ENCODE results near the gene PROC. TPM values are rescaled to one million over a fixed set of nuclear protein-coding genes. Genes with fewer than 3 reads are reported as not detected.

Gene PROC
- total RNA-seq, 6 donors from 2014 or later = 0.55 to 0.79 (median 0.62) TPM; not detected in 2

DNA sequence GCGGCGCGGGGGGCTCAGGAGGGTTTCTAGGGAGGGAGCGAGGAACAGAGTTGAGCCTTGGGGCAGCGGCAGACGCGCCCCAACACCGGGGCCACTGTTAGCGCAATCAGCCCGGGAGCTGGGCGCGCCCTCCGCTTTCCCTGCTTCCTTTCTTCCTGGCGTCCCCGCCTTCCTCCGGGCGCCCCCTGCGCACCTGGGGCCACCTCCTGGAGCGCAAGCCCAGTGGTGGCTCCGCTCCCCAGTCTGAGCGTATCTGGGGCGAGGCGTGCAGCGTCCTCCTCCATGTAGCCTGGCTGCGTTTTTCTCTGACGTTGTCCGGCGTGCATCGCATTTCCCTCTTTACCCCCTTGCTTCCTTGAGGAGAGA is 5.2 kb downstream of the PROC start:
- H3K4me3 ChIP-seq = peak overlapping the region in 3 of 4 donors; percentile 26 to 43 (median 29)
- DNase-seq (peak in 1 of 2 donors; percentile 85), ATAC-seq (ENCODE audit: low FRiP score in 2 of 2) (peak in 1 of 2 donors; percentile 30)
- 3 to 7% methylated on average over 17 to 29 of the region's 29 CpGs for WGBS, 2 donors
- TF ChIP-seq POLR2A (IDR thresholded peaks at IDR 0.05) (no peak), POLR2AphosphoS5 (IDR thresholded peaks at IDR 0.05) (no peak)
- no peak overlapping the region for H3K27ac ChIP-seq
- no peaks in the 10 kb centered on the region for H3K36me3 ChIP-seq
- peaks cover 11 to 18% (median 14%) of the 10 kb centered on the region in 4 donors for H3K4me1 ChIP-seq
- peaks cover 0 to 21% (median 8%) of the 10 kb centered on the region in 4 donors for H3K27me3 ChIP-seq
- H3K9me3 ChIP-seq = no peaks in the 10 kb centered on the region

- 45 to 69% methylated on average over 1 of the region's 1 CpG for WGBS, 2 donors
Observed at GRCh38 chr2:127423880-127424279, 5.7 kb downstream of the PROC start.

DNA sequence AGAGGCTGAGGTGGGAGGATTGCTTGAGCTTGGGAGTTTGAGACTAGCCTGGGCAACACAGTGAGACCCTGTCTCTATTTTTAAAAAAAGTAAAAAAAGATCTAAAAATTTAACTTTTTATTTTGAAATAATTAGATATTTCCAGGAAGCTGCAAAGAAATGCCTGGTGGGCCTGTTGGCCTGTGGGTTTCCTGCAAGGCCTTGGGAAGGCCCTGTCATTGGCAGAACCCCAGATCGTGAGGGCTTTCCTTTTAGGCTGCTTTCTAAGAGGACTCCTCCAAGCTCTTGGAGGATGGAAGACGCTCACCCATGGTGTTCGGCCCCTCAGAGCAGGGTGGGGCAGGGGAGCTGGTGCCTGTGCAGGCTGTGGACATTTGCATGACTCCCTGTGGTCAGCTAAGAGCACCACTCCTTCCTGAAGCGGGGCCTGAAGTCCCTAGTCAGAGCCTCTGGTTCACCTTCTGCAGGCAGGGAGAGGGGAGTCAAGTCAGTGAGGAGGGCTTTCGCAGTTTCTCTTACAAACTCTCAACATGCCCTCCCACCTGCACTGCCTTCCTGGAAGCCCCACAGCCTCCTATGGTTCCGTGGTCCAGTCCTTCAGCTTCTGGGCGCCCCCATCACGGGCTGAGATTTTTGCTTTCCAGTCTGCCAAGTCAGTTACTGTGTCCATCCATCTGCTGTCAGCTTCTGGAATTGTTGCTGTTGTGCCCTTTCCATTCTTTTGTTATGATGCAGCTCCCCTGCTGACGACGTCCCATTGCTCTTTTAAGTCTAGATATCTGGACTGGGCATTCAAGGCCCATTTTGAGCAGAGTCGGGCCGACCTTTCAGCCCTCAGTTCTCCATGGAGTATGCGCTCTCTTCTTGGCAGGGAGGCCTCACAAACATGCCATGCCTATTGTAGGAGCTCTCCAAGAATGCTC is 6.6 kb downstream of the PROC start:
- peaks cover 11 to 18% (median 14%) of the 10 kb centered on the region in 4 donors for H3K4me1 ChIP-seq
- ATAC-seq (ENCODE audit: low FRiP score in 2 of 2) (no peak), DNase-seq (no peak)
- no peaks in the 10 kb centered on the region for H3K9me3 ChIP-seq
- no peak for TF ChIP-seq POLR2AphosphoS5 (IDR thresholded peaks at IDR 0.05)
- no peak for TF ChIP-seq CTCF (IDR thresholded peaks at IDR 0.05)
- no peak for TF ChIP-seq POLR2A (IDR thresholded peaks at IDR 0.05)
- TF ChIP-seq EP300 (IDR thresholded peaks at IDR 0.05) = no peak
- no peaks in the 10 kb centered on the region for H3K36me3 ChIP-seq
- no peak overlapping the region for H3K4me3 ChIP-seq
- peaks cover 0 to 21% (median 8%) of the 10 kb centered on the region in 4 donors for H3K27me3 ChIP-seq
- no peak overlapping the region for H3K27ac ChIP-seq
- WGBS, 2 donors = 75 to 85% methylated on average over 11 to 13 of the region's 13 CpGs

More at GRCh38 chr2:127423880-127424279, 5.7 kb downstream of the PROC start:
- no peak for TF ChIP-seq EP300 (IDR thresholded peaks at IDR 0.05)
- TF ChIP-seq CTCF (IDR thresholded peaks at IDR 0.05) = peak in 1 of 6 experiments; percentile 5
- Histone ChIP-seq H3K36me3 (no peaks in the 10 kb centered on the region), H3K27ac (no peak overlapping the region), H3K4me3 (peak overlapping the region in 3 of 4 donors; percentile 26 to 43 (median 29)), H3K4me1 (peaks cover 11 to 18% (median 14%) of the 10 kb centered on the region in 4 donors), H3K9me3 (no peaks in the 10 kb centered on the region), H3K27me3 (peaks cover 0 to 21% (median 8%) of the 10 kb centered on the region in 4 donors)
- ATAC-seq (ENCODE audit: low FRiP score in 2 of 2) (no peak), DNase-seq (no peak)

GRCh38 chr2:127425540-127426490 is 7.6 kb downstream of the PROC start:
- WGBS, 2 donors = 88 to 94% methylated on average over 16 of the region's 16 CpGs
- TF ChIP-seq EP300 (IDR thresholded peaks at IDR 0.05) (no peak), POLR2AphosphoS5 (IDR thresholded peaks at IDR 0.05) (no peak), CTCF (IDR thresholded peaks at IDR 0.05) (no peak), POLR2A (IDR thresholded peaks at IDR 0.05) (no peak)
- ATAC-seq (ENCODE audit: low FRiP score in 2 of 2) (no peak), DNase-seq (no peak)
- Histone ChIP-seq H3K27me3 (peaks cover 0 to 21% (median 8%) of the 10 kb centered on the region in 4 donors), H3K4me1 (peaks cover 11 to 18% (median 14%) of the 10 kb centered on the region in 4 donors), H3K36me3 (no peaks in the 10 kb centered on the region), H3K27ac (no peak overlapping the region), H3K4me3 (no peak overlapping the region), H3K9me3 (no peaks in the 10 kb centered on the region)
